ENCODE data around the gene MAT2B. TPM values are rescaled to one million over a fixed set of nuclear protein-coding genes. Genes with fewer than 3 reads are reported as not detected.
A peak's percentile ranks its signal among the peaks of the same experiment; 100 is the strongest.

MAT2B gene
- polyA plus RNA-seq, 3 donors, result 34.8 to 165 (median 142) TPM

- Histone ChIP-seq H3K36me3 (replicated peaks in 1 of 2; ENCODE audit: control insufficient read depth in 1 of 2, insufficient read depth in 2 of 2, low read length in 2 of 2) (no peaks in the 10 kb centered on the region), H2AFZ (ENCODE audit: insufficient read depth, low read depth, low read length, poor library complexity, severe bottlenecking) (peak overlapping the region; percentile 44), H3K27ac (ENCODE audit: low read depth in 1 of 2, low read length in 2 of 2) (no peak overlapping the region), H3K27me3 (ENCODE audit: control insufficient read depth in 2 of 2, insufficient read depth in 2 of 2, low read length in 2 of 2) (peaks cover 29 to 46% of the 10 kb centered on the region in 2 donors), H3K4me2 (replicated peaks; ENCODE audit: extremely low read depth, low read length, poor library complexity, severe bottlenecking) (peak overlapping the region; percentile 66), H3K4me1 (ENCODE audit: control insufficient read depth in 1 of 2, insufficient read depth in 2 of 2, low read length in 2 of 2) (peaks cover 9 to 10% of the 10 kb centered on the region in 2 donors), H3K9ac (ENCODE audit: insufficient read depth, low read length, poor library complexity, severe bottlenecking) (no peak overlapping the region), H3K4me3 (replicated peaks in 1 of 3; ENCODE audit: low read depth in 2 of 3, low read length in 3 of 3) (no peak overlapping the region), H3K79me2 (ENCODE audit: insufficient read depth, low read length) (no peaks in the 10 kb centered on the region), H4K20me1 (ENCODE audit: insufficient read depth, low read length) (no peaks in the 10 kb centered on the region), H3K9me3 (replicated peaks in 1 of 2; ENCODE audit: control insufficient read depth in 1 of 2, insufficient read depth in 1 of 2, low read length in 2 of 2) (no peaks in the 10 kb centered on the region)
- Mint-ChIP-seq H3K27ac (no peak overlapping the region), H3K4me1 (peaks cover 12% of the 10 kb centered on the region), H3K9me3 (peaks cover 0 to 2% (median 0%) of the 10 kb centered on the region in 7 donors), H3K36me3 (no peaks in the 10 kb centered on the region), H3K4me3 (peak overlapping the region in 1 of 2 donors; percentile 89), H3K27me3 (ENCODE audit: low read depth in 3 of 3) (peaks cover 30 to 39% (median 31%) of the 10 kb centered on the region in 3 donors)
- TF ChIP-seq CTCF (IDR thresholded peaks at IDR 0.05), result no peak
- no peak for DNase-seq
- 33% methylated on average over 1 of the region's 3 CpGs for WGBS (ENCODE audit: insufficient coverage)
- intact Hi-C loops (cut with micrococcal nuclease), result loop anchor here in 1 of 2 donors (5.0 kb wide), 1 partner anchor 936 kb away; no protein-coding TSS in a partner anchor
Observed at GRCh38 chr5:163566678-163567077, 61.3 kb downstream of the MAT2B start.

GRCh38 chr5:163567811-163568210, 62.4 kb downstream of the MAT2B start:
- Mint-ChIP-seq H3K36me3 (no peaks in the 10 kb centered on the region), H3K27ac (no peak overlapping the region), H3K27me3 (ENCODE audit: low read depth in 3 of 3) (peaks cover 29 to 41% (median 32%) of the 10 kb centered on the region in 3 donors), H3K9me3 (peaks cover 0 to 2% (median 0%) of the 10 kb centered on the region in 7 donors), H3K4me3 (peak overlapping the region in 1 of 2 donors; percentile 89), H3K4me1 (peaks cover 12% of the 10 kb centered on the region)
- intact Hi-C loops (cut with micrococcal nuclease), result loop anchor here in 1 of 2 donors (5.0 kb wide), 1 partner anchor 934 kb away; no protein-coding TSS in a partner anchor
- 82% methylated on average over 1 of the region's 1 CpG for WGBS (ENCODE audit: insufficient coverage)
- H4K20me1 ChIP-seq (ENCODE audit: insufficient read depth, low read length), result no peaks in the 10 kb centered on the region
- H3K27me3 ChIP-seq (ENCODE audit: control insufficient read depth in 2 of 2, insufficient read depth in 2 of 2, low read length in 2 of 2), result peaks cover 29 to 46% of the 10 kb centered on the region in 2 donors
- H3K4me3 ChIP-seq (replicated peaks in 1 of 3; ENCODE audit: low read depth in 2 of 3, low read length in 3 of 3), result no peak overlapping the region
- no peak overlapping the region for H3K27ac ChIP-seq (ENCODE audit: low read depth in 1 of 2, low read length in 2 of 2)
- H3K79me2 ChIP-seq (ENCODE audit: insufficient read depth, low read length), result no peaks in the 10 kb centered on the region
- TF ChIP-seq CTCF (IDR thresholded peaks at IDR 0.05), result no peak
- no peak overlapping the region for H3K9ac ChIP-seq (ENCODE audit: insufficient read depth, low read length, poor library complexity, severe bottlenecking)
- H3K4me2 ChIP-seq (replicated peaks; ENCODE audit: extremely low read depth, low read length, poor library complexity, severe bottlenecking), result no peak overlapping the region
- DNase-seq, result no peak
- H3K36me3 ChIP-seq (replicated peaks in 1 of 2; ENCODE audit: control insufficient read depth in 1 of 2, insufficient read depth in 2 of 2, low read length in 2 of 2), result no peaks in the 10 kb centered on the region
- no peaks in the 10 kb centered on the region for H3K9me3 ChIP-seq (replicated peaks in 1 of 2; ENCODE audit: control insufficient read depth in 1 of 2, insufficient read depth in 1 of 2, low read length in 2 of 2)
- H3K4me1 ChIP-seq (ENCODE audit: control insufficient read depth in 1 of 2, insufficient read depth in 2 of 2, low read length in 2 of 2), result peaks cover 9 to 10% of the 10 kb centered on the region in 2 donors
- H2AFZ ChIP-seq (ENCODE audit: insufficient read depth, low read depth, low read length, poor library complexity, severe bottlenecking), result no peak overlapping the region

Other genes with a start within 250 kb of the MAT2B start
- gene CCNG1, start 68.0 kb upstream of the MAT2B start, polyA plus RNA-seq, result 10 to 100 TPM; 13.1 to 48.9 (median 46.0) TPM
- 10 to 100 TPM in 2 of 3 donors, 1 to 10 TPM in 1; 3.4 to 23.6 (median 22.0) TPM for gene NUDCD2, start 45.5 kb upstream of the MAT2B start, polyA plus RNA-seq
- gene HMMR, start 45.0 kb upstream of the MAT2B start, polyA plus RNA-seq, result under 1 TPM in 1 of 3 donors, not detected in 2; 0.29 TPM